DMS53 treated with DMSO at 0.1 percent for 48 hours (cell line): ENCODE results near the gene SHFL.

Experiments used
- DNase-seq: peaks from one replicate; lab custom pipeline; 2025; ENCODE audit not compliant: unreplicated experiment; lab: John Stamatoyannopoulos, UW

The SHFL gene

DNA sequence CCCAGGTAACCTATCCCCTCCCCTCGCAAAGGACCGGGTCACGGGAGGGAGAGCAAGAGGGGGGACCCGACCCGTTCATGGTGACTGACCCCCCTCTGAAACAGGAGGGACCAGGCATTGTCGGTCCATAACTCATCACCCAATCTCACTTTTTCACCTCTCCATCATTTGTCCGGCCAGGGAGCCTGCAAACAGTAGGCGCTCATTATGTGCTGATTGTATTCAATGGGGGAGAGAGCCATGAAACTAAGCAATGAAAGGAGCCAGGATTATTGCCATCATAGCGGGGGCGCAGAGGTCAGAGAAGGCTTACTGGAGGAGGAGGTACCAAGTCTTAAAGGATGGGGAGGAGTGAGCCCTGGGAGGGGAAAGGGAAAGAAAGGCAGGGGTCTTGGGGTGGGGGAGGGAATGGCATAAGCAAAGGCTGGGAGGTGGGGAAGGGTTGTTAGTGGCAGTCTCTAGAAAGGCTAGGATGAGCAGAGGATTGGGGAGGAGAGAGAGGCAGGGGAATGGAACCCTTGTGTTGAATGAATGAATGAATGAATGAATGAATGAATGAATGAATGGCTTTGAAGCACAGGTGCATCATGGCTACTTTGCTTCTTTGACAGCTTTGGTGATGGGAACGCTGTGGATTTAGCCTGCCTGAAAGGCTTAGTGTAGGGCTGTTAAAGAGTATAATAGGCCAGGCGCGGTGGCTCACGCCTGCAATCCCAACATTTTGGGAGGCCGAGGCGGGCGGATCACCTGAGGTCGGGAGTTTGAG is 1.4 kb downstream of the SHFL start:
- DNase-seq, result no peak

DNA sequence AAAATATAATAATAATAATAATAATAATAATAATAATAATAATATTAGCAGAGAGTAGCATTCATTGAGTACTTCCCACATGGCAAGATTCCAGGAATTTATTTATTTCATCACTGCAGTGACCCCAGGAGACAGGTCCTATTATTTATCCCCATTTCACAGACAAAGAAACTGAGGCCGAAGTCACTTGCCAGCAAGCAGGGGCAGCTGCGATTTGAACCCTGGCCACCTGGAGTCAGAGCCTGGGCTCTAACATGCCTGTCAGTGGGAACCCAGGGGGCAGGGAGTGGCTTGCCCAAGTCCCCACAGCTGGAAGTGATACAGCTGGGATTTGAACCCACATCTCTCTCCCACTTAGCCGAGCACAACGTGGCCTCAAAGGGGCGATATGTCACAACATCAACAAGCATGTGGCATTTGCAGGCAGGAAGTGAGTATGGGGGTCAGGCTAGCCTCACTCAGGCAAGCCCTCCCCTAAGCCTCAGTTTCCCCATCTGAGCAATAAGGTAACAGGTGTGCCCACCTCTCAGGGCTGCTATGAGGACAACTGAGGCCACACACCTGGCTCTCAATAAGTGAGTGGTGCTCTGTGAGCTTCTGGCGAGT is 2.9 kb downstream of the SHFL start:
- DNase-seq, result no peak

DNA sequence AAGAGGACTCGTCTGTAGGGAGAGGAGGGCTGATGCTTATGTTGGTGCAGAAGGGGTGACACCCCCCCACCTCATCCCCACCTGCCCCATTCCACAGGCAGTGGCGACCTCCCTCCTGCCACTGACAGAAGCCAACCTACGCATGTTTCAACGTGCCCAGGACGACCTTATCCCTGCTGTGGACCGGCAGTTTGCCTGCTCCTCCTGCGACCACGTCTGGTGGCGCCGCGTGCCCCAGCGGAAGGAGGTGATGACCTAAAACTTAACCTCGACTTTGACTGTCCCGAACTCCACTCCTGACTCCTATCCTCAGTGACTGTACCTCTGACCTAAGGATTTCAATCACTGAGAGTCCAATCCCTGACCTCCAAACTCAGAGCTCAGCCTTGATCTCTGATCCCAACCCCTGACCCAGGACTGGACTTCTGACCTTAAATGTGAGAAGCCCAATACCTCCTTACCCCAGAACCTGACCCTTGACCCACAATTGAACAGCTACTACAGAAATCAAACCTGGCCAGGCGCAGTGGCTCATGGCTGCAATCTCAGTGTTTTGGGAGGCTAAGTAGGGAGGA is 3.8 kb downstream of the SHFL start:
- no peak for DNase-seq

DNA sequence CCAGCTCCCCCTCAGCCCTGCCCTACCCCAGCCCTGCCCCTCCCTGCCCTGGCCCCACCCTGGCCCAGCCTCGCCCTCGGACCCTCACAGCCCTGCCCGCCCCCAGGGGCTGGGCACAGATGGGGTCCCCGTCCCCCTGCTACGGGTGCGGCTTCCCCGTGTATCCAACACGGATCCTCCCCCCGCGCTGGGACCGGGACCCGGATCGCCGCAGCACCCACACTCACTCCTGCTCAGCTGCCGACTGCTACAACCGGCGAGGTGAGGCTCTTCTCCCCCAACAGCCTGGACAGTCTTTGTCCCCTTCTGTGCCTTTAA is 5.2 kb downstream of the SHFL start:
- no peak for DNase-seq

DNA sequence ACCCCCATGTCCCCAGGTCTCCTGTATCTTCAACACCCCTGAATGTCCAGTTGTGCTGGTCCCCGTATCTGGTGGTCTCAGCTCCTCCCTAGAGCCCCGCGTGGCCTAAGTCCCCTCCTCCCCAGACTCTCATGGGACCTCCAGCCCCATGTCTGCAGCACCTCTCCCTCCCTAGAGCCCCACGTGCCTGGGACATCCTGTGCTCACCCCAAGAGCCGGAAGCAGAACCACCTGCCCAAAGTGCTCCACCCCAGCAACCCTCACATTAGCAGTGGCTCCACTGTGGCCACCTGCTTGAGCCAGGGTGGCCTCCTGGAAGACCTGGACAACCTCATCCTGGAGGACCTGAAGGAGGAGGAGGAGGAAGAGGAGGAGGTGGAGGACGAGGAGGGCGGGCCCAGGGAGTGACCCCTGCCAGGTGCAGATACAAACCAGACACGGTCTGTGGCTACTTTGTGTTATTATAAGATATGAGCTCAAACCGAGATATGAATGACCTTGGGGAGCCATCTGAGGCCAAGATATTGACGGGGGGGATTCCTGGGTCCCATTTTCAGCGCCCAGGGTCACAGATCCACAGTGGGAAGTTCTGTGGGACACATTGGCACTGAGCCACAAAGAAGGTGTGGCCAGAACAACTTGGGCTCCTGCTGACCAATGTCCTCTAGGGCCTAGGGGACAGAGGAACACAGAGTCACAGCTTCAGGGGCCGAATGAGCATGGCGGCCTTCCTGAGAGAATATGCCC is 6.0 kb downstream of the SHFL start:
- DNase-seq, result no peak

DNA sequence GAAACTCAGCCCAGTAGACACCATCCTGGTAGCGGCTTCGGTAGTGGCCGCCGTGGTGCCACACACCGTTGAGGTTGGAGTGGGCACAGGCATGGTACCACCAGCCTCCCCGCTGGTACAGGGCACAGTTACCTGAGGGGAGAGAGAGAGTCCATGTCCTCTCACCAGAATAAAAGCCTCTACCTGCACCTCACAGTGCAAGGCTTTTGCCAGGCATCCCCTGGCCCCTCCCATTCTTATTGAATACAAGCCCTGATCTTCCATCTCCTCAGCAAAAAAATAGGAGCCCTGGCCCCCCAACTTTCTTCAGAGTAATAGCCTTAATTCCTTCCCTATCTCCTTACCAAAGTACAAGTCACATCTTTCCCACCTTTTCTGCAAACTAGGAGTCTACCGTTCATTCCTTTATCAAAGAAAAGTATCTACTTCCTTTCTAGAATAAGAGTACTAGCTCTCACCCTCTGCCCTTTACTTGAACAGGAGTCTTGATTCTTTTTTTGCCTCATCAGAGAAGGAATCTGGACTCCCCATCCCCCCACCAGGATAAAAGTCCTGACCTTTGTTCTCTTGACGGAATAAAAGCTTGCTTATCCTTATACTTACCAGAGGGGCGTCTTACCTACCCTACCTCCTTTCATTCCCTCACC is 6.7 kb downstream of the SHFL start:
- no peak for DNase-seq

DNA sequence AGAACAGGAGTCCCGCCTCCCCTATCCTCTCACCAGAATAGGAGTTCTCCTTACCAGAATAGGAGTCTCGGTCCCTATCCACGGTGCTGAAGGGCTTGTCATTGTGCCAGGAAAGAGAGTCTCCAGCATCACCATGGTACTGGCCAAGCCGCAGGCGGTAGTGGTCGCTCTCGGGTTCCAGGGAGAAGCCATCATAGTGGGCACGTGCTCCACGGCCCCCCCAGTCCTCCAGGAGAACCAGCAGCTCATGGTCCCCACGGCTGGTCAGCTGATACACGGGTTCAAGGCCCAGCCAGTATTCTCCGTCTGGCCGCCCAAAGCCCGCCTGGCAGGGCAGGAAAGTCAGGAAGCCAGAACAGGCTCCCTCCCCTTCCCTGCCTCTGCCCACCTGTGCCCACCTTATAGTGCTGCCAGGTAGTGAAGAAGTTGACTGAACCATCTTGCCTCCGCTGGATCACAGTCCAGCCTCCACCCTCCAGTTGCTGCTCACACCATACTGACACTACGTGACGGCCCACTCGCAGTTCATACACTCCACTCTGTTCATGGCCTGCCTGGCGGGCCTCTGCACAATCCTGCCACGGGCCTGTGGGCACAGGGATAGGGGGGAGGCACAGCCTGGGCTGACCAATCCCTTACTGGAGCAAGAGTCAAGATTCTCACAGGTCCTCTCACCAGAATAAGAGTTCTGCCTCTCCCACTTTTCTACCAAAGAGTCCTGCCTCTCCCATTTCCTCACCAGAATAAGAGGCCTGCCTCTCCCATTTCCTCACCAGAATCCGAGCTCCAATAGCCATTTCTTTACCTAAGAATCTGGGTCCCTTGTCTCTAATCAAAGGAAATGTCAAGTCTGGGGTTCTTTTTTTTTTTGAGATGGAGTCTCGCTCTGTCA is 7.4 kb downstream of the SHFL start:
- DNase-seq, result no peak

DNA sequence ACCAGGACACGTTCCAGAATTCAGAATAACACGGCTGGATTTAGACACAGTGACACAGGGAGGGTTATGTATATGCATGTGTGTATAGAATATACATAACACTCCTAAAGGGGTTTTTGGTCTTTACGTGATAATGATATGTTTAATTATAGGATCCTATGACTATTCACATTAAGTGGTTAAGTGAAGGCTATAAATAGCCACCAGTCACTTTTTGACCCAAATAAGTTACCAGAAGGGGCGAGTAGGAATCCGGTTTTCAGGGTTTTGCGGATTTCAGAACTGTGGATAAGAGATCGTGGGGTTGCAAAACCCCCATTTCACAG is 9.5 kb downstream of the SHFL start:
- DNase-seq, result no peak

DNA sequence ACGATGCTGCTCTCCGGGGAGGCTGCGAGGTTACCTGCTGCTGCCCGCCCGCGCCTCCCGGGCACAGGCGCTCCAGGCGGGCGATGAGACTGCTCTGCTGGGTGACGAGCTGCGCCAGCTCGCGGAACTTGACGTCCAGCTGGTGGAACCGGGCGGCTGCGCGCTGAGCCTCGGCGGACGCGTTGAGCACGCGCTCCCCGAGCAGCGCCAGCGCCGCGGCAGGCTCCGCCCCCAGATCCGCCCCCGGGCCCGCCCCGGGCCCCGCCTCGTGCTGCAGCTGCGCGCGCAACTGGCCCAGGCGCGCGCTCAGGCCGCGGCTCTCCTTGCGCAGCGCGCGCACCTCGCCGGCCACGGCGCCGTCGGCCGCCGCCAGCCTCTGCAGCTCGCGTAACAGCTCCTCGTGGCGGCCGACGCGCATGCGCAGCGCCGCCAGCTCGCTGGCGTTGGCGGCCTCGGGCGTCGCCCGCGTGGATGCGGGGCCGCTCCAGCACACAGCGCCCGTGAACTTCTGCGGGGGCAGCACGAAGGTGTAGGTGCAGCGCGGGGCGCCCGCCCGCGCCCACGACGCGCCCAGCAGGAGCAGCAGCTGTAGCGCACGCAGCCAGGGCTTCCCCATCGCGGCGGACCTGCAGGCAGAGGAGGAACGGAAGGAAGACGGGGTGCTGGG is 10.0 kb downstream of the SHFL start:
- peak; percentile 84 for DNase-seq

DNA sequence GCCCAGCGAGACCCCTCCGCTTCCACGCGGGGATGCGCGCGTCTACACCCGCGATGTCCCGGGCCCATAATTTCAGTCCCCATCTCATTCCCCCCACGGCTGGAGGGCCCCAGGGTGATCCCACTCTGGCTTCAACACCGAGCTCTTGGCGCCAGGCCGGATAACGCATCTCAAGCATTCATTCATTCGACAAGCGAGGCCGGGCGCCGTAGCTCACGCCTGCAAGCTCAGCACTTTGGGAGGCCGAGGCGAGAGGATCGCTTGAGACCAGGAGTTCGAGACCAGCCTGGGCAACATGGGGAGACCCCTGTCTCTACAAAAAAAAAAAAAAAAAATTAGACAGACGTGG is 10.5 kb downstream of the SHFL start:
- DNase-seq, result no peak

DNA sequence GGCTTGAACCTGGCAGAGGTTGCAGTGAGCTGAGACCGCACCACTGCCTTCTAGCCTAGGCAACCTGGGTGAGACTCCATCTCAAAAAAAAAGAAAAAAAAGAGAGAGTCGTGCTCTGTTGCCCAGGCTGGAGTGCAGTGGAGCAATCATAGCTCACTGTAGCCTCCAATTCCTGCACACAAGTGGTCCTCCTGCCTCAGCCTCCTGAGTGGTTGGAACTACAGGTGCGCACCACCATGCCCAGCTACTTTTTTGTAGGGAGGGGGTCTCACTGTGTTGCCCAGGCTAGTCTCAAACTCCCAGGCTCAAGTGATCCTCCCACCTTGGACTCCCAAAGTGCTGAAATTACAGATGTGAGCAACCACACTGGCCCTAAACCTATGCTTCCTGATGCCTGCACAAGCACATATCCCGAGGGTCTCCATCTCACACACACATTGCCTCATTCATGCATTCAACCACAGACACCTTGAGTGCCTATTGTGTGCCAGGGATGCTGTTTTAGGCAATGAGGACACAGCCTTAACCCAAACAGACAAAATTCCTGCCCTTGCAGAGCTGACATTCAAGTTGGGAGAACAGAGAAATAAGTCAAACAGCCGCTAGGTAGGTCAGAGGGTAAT is 14.2 kb downstream of the SHFL start:
- DNase-seq, result no peak

DNA sequence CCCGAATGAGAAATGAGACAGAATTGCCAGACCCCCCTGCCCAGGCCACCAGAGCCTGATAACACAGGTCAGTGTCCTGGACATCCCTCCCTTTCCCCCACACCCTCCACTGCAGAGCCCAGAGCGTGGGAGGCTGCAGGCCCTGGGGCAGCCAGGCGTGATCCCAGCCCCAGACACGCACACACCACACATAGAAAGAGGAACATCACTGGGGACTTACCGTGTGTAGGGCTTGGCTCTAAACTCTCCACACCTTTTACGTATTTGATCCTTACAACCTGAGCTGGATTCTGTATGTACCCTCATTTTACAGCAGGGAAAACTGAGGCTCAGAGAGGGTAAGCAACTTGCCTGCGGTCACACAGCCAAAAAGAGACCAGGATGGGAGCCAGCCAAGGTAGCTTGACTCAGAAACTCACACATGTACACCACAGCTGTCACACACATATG is 16.7 kb downstream of the SHFL start:
- no peak for DNase-seq

DNA sequence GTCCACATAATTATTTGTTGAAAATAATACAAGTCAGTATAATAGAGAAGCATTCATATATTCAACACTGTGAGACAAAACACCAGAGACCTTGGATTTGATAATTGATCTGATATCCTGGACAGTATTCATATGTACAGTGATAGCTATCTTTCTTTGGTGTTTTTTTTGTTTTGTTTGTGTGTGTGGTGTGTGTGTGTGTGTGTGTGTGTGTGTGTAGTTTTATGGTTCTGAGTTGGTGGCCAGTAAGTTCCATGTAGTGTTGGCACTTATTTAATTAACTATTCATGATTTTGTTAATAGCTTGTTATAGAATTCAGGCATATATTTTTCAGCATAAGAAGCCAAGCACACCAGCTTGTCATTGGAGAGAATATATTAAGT is 18.0 kb downstream of the SHFL start:
- no peak for DNase-seq

DNA sequence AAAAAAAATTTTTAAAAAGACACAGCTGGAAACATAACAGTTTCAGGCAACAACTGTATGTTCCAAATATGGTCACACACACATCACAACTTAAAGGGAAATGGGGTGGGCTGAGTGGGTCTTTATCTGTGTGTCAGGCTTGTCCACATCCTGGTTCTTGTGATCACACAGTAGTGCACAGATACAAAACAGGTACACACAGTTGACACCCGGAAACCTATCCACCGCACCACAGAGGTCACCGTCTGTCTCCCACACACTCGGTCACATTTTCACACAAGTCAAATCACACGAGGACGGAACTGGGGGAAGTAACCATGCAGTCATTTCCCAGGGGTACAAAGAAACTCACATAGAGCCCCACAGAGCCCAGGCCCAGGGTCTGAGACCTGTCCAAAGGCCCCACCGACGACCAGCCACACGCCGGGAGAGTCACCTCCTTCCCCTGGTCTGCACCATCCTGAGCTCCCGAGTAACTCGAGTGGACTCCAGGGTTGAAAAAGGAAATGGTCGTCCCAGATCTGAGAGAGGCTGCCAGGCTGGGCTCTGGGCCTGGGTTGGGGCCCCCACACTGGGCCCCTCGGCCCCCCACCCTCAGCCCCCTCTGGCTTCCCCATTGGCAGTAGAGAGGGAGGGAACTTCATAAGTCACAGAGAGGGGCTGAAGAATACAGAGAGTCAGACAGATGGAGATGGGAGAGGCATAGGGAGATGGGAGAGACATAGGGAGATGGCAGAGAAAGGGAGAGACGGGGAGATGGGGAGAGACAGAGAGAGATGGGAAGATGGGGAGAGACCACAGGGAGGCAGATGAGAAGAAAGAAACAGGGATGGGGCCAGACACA is 18.8 kb downstream of the SHFL start:
- DNase-seq, result no peak

DNA sequence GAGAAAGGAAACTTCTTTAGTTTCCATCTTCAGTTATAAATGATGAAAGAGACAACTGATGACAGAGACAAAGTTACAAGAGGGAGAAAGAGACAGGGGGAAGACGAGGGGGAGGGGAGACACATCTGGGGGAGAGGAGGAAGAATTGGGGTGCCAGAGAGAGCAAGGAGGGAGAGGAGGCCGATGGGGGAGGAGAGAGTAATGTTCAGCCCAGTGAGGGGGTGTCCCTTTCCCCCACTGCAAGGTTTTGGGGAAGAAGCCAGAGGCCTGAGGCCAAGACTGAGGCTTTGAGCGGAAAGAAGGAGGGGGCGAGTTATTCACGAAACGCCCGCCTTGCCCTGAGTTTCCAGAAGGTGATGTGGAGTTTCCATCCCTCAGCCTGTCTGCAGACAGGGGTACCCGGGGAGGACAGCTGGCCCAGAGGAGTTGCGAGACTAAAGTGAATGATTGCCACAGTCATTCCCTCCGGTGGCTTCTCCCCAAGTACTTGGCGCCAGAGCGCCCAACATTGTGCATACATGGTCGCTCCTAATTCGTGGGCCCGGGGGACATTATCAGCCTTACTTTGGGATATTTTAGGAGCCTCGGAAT is 19.5 kb downstream of the SHFL start:
- no peak for DNase-seq

DNA sequence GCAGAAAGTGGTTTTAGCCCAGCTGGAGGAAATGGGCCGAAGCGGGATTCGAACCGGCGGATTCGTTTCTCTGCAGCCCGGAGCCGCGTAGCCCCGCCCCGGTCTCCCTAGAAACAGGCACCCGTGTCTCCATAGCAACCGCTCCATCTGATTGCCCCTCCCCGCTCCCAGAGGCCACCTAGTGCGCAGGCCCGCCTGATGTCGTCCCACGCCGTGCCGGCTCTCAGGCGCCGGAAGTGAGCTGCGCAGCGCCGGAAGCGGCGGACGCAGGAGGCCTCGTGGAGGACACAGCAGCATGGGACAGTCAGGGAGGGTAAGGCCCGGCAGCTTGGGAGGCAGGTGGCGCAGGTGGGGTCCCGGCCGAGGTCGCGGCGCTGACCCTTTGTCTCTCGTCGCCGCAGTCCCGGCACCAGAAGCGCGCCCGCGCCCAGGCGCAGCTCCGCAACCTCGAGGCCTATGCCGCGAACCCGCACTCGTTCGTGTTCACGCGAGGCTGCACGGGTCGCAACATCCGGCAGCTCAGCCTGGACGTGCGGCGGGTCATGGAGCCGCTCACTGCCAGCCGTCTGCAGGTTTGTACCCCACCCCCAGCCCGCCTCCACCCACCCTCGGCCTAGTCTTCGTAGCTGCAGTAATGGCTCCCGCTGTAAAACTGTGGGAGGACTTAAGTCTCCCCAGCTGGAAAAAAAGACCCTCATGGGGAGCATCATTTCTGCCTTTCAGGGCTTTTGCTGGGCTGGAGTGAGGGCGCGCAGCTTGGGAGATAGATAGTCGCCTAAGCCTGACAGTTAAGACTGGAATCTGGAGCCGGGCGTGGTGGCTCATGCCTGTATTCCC is 20.2 kb downstream of the SHFL start, which contains the start of gene PPAN:
TSS of gene PPAN (plus strand) at position 263 of the 837 bp plus-strand sequence. CDS start at position 296, 33 bp downstream.
- peak; percentile 86 for DNase-seq

DNA sequence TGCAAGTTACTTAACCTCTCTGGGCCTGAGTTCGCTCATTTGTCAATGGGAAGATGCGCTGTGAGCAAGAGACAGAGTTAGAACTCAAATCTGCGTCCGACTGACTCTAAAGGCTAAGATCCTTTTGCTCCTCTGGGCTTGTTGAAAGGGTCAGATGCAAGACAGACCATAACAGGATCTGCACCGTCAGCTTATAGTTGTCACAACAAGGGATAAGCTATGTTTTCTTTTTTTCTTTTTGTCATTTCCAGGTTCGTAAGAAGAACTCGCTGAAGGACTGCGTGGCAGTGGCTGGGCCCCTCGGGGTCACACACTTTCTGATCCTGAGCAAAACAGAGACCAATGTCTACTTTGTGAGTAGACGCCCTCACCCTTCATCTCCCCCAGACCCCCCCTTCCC is 21.1 kb downstream of the SHFL start:
- DNase-seq, result no peak
